ENCODE results near the gene METTL3.

METTL3 gene

GRCh38 chr14:21476523-21476924 is 34.6 kb downstream of the METTL3 start:
- FAIRE-seq = no peak

GRCh38 chr14:21475767-21476522 is 35.2 kb downstream of the METTL3 start:
- peak; percentile 43 for FAIRE-seq

- FAIRE-seq = no peak
Measured at GRCh38 chr14:21467616-21468015, 43.5 kb downstream of the METTL3 start.

GRCh38 chr14:21455912-21456667 is 55.0 kb downstream of the METTL3 start, which contains the start of gene CHD8:
Gene CHD8, minus strand, starts transcription at chr14:21456123. Its CDS starts 24,480 bp downstream, at chr14:21431643.
- FAIRE-seq = peak; percentile 74

GRCh38 chr14:21455592-21455911 is 55.6 kb downstream of the METTL3 start:
- FAIRE-seq = no peak

GRCh38 chr14:21454843-21455544 is 56.1 kb downstream of the METTL3 start:
- no peak for FAIRE-seq

- FAIRE-seq = no peak
Measured at GRCh38 chr14:21449899-21450216, 61.3 kb downstream of the METTL3 start.
